ENCODE data around the gene APOF.

The APOF gene

GRCh38 chr12:56385873-56386272 lies 23.2 kb upstream of the APOF start:
- no peak for TF ChIP-seq POLR2A (IDR thresholded peaks at IDR 0.05; ENCODE audit: low read depth, low read length)
- DNase-seq (ENCODE audit: insufficient read length, low spot score) (no peak), FAIRE-seq (no peak)

GRCh38 chr12:56382611-56383010 lies 20.0 kb upstream of the APOF start:
- no peak for FAIRE-seq

DNA sequence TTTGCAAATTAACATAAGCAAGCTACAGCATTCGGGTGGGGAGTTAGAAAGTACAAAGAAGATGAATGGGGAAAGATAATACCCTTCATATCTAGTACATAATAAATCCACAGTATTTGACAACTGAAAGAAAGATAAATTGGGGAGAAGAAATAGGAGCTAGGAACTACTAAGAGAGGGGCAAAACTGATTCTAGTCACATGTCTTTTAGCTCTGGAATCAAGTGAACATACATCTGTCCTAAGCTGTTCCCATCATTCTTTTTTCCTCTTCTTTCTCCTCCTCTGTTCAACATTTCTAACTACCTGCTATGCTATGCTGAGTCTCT lies 15.3 kb upstream of the APOF start:
- FAIRE-seq (no peak), DNase-seq (ENCODE audit: insufficient read length, low spot score) (no peak)
- TF ChIP-seq POLR2A (IDR thresholded peaks at IDR 0.05; ENCODE audit: low read depth, low read length) = no peak

More at GRCh38 chr12:56382611-56383010, 20.0 kb upstream of the APOF start:
- no peak for TF ChIP-seq POLR2A (IDR thresholded peaks at IDR 0.05; ENCODE audit: low read depth, low read length)
- DNase-seq (ENCODE audit: insufficient read length, low spot score) = no peak

GRCh38 chr12:56377310-56377988 lies 14.8 kb upstream of the APOF start:
- FAIRE-seq = peak; percentile 57
- no peak for TF ChIP-seq POLR2A (IDR thresholded peaks at IDR 0.05; ENCODE audit: low read depth, low read length)
- peak; percentile 23 for DNase-seq (ENCODE audit: insufficient read length, low spot score)

DNA sequence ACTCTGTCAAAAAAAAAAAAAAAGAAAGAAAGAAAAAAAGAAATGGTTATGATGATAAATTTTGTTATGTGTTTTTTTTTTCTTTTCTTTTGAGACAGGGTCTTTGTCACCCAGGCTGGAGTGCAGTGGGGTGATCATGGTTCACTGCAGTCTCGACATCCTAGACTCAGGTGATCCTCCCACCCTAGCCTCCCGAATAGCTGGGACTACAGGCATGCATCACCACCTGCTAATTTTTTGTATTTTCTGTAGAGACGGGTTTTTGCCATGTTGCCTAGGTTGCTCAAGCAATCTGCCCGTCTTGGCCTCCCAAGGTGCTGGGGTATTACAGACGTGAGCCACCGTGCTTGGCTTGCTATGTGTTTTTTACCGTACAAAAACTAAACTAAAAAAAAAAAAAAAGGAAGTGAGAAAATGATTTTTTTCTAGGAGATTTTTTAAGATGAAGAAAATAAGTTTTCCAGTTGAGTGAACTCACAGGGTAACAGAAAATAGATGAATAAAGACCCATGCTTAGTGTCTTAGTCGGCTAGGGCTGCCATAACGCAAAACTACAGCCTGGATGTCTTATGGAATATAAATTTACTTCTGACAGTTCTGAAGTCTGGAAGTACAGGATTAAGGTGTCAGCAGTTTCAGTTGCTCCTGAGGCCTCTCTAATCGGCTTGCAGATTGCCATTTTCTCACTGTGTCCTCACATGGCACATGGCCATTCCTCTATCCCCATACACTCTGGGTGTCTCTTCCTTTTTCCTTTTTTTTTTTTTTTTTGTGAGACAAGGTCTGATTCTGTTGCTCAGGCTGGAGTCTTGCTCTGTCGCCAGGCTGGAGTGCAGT lies 13.2 kb upstream of the APOF start:
- TF ChIP-seq POLR2A (IDR thresholded peaks at IDR 0.05; ENCODE audit: low read depth, low read length) = no peak
- no peak for DNase-seq (ENCODE audit: insufficient read length, low spot score)

GRCh38 chr12:56374726-56375597 lies 12.3 kb upstream of the APOF start:
- FAIRE-seq = no peak
- DNase-seq (ENCODE audit: insufficient read length, low spot score) = no peak
- TF ChIP-seq POLR2A (IDR thresholded peaks at IDR 0.05; ENCODE audit: low read depth, low read length) = no peak

More for the DNA sequence above, 13.2 kb upstream of the APOF start:
- no peak for FAIRE-seq

DNA sequence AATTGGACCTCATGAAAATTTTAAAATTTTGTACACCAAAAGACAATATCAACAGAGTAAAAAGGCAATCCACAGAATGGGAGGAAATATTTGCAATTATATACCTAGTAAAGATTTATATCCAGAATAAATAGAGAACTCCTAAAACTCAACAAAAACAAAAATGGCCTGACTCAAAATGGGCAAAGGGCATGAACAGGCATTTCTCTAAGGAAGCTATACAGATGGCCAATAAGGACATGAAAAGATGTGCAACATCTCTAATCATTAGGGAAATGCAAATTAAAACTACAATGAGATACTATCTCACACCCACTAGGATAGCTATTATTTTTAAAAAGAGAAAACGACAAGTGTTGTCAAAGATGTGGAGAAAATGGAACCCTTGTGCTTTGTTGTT lies 10.9 kb upstream of the APOF start:
- FAIRE-seq = no peak
- TF ChIP-seq POLR2A (IDR thresholded peaks at IDR 0.05; ENCODE audit: low read depth, low read length) = no peak

DNA sequence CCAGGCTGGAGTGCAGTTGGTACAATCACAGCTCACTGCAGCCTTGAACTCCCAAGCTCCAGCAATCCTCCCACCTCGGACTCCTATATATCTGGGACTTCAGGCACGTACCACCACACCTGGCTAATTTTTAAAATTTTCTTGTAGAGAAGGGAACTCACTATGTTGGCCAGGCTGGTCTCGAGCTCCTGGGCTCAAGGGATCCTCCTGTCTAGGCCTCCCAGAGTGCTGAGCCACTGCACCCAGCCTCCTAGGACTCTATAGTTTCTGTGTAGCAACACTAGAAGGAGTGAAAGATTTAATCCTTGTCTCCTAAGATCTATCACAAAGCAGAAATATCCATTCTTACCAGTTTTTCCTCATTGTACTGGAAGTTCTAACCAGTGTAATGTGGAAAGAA lies 4.3 kb upstream of the APOF start:
- no peak for DNase-seq (ENCODE audit: insufficient read length, low spot score)
- no peak for TF ChIP-seq POLR2A (IDR thresholded peaks at IDR 0.05; ENCODE audit: low read depth, low read length)
- FAIRE-seq = no peak

More for the DNA sequence above, 10.9 kb upstream of the APOF start:
- DNase-seq (ENCODE audit: insufficient read length, low spot score) = no peak

GRCh38 chr12:56361487-56362129 lies 1.0 kb downstream of the APOF start:
- no peak for TF ChIP-seq POLR2A (IDR thresholded peaks at IDR 0.05; ENCODE audit: low read depth, low read length)
- DNase-seq (ENCODE audit: insufficient read length, low spot score) (no peak), FAIRE-seq (no peak)

DNA sequence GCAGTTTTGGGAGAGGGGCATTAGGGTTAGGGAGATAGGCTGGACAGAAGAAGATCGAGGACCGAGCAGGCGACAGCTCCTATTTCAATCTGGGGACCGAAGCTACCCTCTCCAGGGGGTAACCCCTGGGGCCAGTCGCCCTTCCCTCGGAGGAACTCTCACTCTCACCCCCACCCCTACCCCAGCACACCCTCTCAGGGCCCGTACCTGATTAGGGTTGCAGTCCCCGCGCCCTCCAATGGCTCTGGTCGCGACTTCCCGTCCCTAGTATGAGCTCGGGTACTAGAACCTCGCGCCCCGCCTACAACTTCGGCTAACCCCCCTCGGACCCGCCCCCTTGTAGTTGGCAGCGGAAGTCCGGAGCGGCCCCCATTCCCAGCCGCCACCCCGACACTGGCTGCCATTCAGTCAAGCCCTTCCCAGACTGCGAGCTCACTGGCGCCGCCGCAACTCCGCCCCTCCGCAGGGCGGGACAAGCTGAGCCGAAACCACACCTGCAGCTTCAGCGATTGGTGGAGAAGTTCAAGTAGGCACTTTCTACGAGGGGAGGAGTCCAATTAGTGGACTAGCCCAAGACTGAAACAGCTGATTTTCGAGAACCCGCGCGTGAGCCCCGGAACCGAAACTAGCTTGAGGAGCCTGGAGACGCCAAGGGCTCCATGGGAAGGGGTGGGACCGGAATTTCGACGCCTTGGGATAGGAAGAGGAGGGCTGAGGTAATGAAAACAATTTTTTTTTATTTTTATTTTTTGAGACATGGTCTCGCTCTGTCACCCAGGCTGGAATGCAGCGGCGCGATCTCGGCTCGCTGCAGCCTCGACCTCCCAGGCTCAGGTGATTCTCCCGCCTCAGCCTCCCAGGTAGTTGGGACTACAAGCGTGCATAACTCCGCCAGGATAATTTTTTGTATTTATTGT lies 2.5 kb downstream of the APOF start, which contains the start of gene STAT2:
STAT2 (minus strand) TSS at position 257 of the 917 bp plus-strand sequence. CDS start 3,536 bp downstream, outside the sequence.
- DNase-seq (ENCODE audit: insufficient read length, low spot score) (peak; percentile 93), FAIRE-seq (peak; percentile 78)
- peak; percentile 76 for TF ChIP-seq POLR2A (IDR thresholded peaks at IDR 0.05; ENCODE audit: low read depth, low read length)

- no peak for DNase-seq (ENCODE audit: insufficient read length, low spot score)
- no peak for FAIRE-seq
- no peak for TF ChIP-seq POLR2A (IDR thresholded peaks at IDR 0.05; ENCODE audit: low read depth, low read length)
Measured at GRCh38 chr12:56358836-56359532, 3.7 kb downstream of the APOF start.

DNA sequence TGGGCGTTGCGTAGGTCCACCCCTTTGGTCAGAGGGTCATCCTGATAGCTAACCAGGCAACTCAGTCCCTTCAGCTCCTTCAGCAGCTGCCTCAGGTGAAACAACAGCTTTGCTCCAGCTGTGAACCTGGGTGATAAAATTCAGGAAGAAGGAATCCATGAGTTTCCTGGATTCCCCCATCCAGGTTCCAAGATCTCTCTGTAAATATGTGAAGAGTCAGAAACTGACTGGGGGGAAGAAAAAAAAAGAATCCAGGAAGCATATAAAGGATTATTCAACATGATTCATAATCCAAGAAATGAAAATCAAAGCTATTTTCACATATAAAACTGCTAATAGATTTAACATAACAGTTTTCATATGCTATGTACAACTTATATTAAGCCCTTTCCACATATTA lies 11.3 kb downstream of the APOF start:
- FAIRE-seq (no peak), DNase-seq (ENCODE audit: insufficient read length, low spot score) (no peak)
- no peak for TF ChIP-seq POLR2A (IDR thresholded peaks at IDR 0.05; ENCODE audit: low read depth, low read length)

Data from H54 (cell line).